Femur (tissue), 1 donor: ENCODE data around the gene ZCCHC7.
A peak's percentile ranks its signal among the peaks of the same experiment; 100 is the strongest.
"Not testable (repeated sequence)": the region's sequence is repeated elsewhere in the genome, so short reads cannot be mapped to it uniquely, and the experiment has no call there.

ENCODE experiments used
- DNase-seq: peaks from one replicate; pipeline ENCODE4 v3.0.0-alpha.2; 2017

The ZCCHC7 gene

DNA sequence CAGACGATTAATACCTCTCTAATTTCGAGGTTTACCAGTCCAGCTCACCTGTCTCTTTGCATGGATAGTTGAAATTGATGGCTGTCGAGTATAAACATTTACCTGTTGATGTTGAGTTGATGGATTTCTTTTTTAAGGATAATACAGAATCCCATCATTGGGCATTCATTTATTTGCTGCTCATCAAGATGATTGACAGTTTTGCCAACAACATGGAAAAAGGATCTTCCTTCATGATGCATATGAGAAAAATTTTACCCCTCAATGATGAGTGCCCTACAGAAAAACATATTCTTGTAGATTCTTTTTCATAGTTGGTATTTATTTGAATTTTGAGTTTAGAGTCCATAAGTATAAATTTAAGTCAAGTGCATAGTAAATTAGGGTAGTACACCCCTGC lies 59.2 kb downstream of the ZCCHC7 start:
- no peak for DNase-seq

DNA sequence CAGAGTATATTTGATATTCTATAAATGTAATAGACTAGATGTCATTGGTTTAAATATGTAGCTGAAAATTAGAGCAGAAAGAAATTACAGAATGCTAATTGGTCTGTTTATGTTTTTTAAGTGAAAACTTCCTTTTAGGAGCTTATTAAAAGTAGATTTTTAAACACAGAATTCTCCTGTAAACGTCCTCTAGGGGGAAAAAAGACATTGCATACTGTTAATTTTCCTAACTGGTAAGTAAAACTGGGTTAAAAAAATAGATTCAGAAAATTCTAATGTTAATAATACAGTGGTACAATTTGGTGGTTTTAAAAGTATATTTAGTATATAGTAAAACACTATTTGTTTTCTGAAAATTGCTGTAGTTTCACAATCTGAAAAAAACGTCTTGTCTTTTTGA lies 59.8 kb downstream of the ZCCHC7 start:
- no peak for DNase-seq

DNA sequence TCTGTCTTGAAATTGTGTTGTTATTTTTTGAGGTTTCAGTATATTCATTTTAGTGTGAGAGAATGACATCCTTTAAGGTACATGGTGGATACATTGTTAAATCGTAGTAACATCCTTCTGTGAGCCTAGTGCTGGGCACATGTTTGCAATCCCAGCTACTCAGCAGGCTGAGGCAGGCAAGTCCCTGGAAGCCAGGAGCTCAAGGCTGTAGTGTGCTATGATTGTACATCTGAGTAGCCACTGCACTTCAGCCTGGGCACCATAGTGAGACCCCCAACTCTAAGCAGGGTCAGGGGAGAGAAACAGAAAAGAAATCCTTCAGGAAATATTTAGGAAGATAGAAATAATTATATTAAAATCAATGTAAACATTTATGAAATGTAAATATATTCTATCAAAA lies 62.3 kb downstream of the ZCCHC7 start:
- DNase-seq, result no peak

DNA sequence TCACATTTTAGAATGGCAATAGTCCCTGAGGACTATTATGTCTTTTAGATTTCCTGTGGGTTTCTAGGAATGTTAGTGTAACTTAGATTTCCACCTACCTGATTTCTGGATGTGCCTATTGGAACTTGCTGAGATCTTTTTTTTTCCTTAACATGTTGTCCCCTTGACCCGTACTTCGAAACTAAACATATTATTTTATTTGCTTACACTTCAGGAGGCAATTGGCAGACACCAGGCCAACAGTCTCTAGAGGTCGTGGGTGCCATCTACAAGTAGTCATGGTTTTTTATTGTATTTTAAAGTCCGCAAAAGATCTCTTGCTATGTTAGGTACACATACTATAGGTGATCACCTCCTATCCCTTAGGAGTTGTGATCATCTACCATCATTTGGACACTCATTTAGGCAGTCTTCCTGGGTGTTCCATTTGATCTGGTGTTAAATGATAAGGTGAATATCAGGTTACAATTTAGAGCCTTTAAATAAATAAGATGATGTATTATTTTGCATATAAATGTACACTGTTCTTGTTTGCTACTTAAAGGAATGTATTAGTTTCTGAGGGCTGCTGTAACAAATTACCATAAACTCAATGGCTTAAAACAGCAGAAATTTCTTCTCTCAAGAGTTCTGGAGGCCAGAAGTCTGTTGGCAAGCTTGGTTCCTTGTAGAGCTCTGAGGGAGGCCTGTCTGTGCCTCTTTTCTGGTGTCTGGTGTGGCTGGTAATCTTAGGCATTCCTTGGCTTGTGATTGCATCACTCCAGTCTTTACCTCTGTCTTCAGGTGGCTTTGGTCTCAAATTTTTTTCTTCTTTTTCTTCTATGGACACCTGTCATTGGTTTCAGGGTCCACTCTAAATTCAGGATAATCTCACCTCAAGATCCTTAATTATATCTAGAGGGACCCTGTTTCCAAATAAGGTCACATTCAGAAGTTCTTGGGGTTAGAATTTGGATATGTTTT lies 64.8 kb downstream of the ZCCHC7 start:
- DNase-seq, result no peak

DNA sequence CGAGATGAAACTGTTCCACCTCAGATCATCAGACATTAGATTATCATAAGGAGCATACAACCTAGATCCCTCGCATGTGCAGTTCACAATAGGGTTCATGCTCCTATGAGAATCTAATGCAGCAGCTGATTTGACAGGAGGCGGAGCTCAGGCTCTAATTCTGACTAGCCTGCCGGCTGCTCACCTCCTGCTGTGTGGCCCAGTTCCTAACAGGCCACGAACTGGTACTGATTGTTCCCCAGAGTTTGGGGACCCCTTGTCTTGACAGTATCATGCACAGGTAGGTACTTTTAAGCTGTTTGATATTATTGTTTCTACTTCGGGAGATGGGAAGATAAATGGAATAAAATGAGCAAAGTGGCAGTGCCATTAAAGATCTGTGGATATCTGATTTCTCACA lies 66.9 kb downstream of the ZCCHC7 start:
- DNase-seq, result no peak

DNA sequence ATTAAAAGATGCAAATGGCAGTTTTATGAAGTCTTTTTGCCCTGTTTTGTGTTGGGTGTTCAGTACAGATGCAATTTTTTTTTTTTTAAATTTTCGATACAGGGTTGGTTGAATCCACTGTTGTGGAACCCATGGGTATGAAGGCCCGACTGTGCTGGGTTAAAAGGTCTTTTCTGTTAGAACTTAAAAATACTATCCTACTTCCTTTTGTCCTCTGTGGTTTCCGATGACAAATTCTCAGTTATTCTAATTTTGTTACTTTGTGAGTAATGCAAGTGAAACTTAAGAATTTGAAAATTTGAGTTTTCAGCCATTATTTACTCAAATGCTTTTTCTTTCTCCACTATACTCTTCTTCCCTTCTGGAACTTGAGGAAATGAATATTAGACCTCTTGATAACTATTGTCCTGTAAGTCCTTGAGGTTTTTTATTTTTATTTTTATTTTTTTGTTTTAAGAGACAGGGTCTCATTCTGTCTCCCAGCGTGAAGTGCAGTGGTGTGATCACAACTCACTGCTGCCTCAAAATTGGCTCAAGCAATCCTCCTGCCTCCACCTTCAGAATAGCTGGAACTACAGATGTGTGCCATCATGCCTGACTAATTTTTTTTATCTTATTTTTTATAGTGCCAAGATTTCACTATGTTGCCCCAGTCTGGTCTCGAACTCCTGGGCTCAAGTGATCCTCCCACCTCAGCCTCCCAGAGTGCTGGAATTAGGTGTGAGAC lies 67.5 kb downstream of the ZCCHC7 start:
- DNase-seq, result no peak

DNA sequence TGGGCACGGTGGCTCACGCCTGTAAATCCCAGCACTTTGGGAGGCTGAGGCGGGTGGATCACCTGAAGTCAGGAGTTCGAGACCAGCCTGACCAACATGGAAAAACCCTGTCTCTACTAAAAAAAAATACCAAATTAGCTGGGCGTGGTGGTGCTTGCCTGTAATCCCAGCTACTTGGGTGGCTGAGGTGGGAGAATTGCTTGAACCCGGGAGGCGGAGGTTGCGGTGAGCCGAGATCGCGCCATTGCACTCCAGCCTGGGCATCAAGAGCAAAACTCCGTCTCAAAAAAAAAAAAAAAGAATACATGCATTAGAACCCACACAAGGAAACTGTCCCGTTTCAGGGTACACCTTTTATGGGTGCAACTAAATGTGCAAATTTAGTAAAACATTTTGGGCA lies 70.4 kb downstream of the ZCCHC7 start:
- not testable (repeated sequence) for DNase-seq

DNA sequence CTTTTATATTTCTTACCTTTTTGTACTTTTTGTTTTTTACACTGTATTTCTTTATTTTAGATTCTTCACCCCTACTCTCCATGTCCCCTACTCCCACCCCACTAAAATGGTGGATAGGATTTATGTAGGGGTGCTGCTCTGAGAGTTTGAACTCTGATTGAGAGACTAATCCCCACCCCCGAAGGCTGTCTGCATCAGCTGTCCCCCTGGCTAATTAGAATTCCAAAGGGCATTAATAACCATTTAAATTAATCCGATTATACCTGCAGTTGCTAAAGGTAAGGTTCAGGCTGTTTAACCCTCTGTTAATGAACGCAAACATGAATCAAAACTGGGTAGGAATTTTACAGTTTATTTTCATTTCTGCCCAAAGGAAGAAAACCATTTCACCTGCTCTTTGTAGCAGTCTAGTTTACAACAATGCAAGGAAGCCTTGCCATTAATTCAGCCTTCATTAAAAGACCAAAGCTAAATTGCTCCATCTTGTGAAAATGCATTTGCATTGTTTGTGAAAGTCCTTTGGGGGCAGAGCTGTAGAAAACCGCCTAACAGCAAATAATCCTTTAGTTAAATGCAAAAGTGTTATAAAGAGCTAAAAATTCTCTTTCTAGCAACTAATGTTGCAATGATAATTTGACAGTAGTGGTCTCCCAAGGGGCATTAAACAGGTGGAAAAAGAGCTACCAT lies 71.2 kb downstream of the ZCCHC7 start:
- DNase-seq, result no peak

DNA sequence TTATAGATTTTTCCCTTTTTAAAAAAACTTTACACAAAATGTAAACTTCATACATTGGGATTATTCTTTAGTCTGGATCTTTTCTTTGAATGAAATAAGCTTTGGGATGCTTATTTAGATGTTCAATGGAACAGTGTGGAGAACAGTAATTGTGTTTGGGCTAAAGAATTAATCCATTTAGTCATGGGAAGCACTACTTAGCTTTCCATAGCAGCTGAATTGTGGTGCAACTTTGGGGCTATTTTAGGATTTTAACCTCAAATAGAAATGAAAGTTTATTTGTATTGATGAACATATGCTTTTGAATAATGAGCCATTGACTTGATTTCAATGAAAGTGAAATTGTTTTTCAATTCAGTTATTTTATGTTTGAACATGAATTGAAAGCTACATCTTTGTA lies 72.4 kb downstream of the ZCCHC7 start:
- DNase-seq, result no peak

DNA sequence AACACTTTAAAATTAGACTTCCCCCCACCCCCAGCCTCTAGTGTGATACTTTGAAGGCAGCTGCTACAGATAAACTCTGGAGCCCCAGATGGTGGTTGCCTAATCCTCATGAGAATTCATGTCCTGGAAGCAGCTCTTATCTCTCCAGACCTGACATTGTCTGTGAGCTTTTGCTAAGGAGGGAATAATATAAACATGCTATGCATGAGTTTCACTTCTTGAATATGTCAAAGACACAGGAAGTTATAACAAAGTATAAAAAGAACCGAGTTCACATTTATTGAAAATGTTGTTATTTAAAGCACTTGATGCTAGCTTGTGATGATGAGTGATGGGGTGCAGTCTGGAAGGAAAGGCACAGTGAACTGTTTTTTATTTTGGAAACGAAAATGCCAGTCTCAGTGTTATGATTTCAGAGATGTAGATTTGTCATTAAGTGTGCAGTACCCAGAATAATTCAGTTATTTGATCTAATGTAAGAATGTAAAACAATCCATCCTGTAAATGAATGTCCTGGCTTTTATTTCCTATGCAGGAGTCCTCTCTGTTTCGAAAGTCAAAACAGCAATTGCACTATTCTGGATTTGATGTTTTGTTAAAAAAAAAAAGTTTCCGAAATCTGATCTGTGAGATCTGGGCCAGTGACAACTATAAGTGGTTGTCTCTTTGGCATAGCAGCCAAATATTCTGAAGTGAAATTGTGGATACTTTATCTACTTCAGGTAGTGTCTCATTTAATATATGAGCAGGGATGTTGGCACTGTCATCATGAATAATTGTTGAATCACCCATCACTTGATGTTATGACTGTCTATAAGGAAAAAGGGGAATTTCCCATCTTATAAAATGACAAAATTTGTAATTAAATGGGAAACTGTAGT lies 77.0 kb downstream of the ZCCHC7 start:
- DNase-seq, result peak; percentile 35

DNA sequence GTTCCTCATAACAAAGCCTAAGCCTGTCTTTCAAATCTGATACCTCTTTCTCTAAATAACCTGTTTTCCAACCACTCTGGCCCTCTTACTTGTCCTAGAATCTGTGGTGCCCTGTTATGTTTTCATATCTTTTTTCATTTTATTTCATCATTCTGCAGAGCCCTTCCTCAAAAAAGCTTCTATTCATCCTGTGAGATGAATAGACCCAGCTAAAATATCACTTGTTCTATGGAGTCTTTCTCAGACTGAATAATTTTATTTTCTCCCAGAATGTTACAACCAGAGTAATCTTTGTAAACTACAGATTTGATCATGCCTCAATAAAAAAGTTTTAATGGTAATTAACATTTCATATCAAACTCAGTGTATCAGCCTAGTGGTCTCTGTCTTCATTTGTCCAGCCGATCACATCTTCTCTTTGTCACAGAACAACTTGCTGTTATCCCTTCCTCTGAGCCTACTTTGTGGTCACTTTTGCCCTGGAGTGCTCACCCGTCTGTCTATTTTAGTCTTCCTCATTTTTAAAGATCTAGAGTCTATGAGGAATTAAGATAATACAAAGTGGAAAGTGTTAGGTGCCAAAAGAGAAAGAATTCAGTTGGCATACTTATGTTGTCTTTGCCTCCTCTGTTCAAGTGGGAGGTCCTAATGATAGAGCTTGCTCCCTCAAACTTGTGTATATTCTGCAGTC lies 77.8 kb downstream of the ZCCHC7 start:
- DNase-seq, result no peak

DNA sequence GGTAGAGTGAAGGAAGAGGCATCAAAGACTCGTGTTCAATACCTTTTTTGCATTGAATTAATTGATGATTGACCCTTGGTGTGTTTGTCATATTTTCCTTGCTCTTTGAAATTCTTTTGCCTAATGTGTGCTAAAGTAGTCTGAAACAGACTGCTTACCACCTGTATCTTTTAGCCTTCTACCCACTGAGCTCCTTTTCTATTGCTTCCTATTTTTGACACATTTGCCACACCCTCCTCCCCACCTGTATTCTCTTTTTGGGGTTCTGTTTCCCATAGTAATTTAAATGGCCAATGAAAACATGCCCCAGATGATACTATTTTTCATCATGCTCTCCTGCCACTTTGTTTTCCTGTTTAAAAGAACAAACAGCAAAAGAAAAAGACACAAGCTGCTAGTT lies 78.5 kb downstream of the ZCCHC7 start:
- DNase-seq, result no peak

DNA sequence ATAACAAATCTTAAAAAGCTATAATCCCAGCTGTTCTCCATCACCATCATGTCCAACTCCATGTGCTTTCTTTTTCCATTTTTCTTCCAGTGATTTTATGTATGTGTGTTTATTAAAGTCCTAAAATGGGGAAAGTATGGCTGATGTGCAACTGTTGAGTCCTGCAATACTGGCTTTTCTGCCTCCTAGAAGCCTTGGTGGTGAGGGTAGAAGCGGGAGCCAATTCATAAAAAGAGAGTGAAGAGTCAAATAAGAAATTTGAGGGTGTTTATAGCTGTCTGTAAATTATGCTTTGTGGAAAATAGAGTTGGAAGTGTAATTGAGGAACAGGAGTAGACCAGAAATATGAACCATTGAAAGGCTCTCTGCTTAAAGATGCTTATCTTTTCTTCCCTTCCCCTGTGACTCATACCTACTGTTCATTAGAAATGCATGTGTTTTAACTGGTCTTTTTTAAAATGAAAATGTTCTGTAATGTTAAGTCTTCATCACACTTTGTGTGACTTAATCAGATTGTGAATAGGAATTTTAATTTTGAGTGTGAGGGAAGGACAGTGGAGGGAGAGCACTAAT lies 80.1 kb downstream of the ZCCHC7 start:
- no peak for DNase-seq

DNA sequence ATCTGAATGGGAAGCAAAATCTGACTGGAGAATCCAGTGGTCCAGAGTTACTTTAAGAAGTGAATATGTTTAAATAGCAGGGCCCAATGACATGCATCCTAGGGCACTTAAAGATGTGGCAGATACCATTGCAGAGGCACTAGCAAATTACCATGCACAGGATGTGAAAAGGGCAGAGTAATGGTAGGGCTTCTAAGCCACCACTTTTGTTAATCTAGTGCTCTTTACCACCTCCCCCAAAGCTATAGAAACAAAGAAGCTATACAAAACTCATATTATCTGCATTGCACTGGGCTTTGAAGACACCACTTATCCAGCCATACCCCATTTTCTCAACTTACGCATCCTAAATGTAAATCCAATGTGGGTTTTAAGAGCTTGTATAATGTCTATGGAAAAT lies 81.2 kb downstream of the ZCCHC7 start:
- DNase-seq, result no peak

DNA sequence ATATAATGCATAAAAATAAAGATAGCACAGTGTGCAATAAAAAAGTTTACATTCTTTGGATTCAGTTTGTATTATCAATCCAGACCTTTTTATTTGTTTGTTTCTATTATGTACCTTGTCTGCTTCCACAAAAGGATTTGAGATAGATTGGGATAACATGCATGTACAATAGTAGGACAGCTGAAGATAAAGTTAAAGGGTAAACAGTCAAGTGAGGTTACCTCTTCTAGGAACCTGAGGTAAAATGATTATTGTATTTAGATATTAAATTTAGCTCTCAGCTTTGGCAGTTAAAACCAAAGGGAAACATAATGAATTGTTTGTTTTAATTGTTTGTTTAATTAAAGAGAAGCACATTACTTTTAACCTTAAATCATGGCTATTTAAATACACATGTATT lies 81.7 kb downstream of the ZCCHC7 start:
- no peak for DNase-seq

DNA sequence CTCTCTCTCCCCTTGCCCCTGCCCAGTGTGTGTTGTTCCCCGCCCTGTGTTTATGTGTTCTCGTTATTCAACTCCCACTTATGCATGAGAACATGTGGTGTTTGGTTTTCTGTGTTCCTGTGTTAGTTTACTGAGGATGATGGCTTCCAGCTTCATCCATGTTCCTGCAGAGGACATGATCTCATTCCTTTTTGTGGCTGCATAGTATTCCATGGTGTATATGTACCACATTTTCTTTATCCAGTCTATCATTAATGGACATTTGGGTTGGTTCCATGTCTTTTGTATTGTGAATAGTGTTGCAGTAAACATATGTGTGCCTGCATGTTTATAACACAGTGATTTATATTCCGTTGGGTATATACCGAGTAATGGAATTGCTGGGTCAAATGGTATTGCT lies 83.1 kb downstream of the ZCCHC7 start:
- not testable (repeated sequence) for DNase-seq

DNA sequence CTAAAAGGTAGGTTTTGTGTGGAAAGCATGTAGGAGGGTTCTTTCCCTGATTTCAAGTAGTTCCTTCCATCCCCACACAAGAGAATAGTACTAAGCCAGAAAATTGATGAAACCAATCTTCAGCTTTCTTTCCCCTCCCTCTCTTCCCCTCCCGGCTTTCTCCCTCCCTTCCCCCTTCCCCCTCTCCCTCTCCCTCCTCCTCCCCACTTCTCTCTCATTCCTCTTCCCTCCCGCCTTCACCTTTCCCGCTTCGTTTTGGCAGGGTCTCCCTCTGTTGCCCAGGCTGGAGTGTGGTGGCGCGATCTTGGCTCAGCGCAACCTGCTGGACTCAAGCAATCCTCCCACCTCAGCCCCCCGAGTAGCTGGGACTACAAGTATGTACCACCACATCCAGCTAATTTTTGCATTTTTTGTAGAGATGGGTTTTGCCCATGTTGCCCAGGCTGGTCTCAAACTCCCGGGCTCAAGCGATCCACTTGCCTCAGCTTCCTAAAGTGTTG lies 85.8 kb downstream of the ZCCHC7 start:
- DNase-seq, result no peak

DNA sequence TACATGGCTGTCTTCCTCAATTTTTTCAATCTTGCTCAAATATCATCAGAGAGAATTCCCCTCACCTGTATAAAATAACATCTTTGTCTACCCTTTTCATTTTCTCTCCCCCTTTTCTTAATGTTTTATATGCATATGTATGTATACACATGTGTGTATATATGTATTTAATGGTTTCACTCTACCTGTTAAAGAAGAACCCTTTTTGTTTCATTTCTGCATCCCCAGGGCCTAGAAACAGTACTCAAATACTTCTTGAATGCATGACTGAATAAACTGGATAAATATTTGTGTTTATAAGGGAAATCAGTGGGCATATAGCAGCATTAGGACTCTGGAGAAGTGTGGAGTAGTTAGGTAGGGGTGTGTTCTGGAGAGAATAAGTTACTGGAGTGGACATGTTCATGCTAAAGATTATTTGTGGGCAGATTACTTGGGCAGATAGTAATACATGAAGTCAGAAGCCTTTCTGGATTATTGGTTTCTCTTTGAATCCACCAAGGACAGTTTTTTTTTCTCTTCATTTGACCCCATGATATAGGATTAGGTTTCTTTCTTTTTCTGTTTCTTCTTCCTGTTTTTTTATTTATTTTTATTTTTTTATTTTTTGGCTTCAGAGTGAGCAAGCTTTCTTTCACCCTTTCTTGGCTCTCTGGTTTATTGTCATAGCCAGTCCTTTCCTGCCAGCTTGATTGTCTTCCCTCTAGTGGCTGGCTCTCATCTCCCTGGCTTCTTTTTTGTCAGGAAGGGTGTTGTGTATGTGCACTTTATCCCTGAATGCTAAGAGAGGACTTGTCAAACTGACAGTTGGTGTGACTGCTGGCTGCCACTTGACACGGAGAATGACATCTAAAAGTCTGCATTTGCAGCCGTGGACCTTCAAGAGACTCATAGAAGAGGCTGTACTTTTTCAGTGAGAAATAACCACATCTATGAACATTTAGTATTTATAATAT lies 89.3 kb downstream of the ZCCHC7 start:
- DNase-seq, result no peak

DNA sequence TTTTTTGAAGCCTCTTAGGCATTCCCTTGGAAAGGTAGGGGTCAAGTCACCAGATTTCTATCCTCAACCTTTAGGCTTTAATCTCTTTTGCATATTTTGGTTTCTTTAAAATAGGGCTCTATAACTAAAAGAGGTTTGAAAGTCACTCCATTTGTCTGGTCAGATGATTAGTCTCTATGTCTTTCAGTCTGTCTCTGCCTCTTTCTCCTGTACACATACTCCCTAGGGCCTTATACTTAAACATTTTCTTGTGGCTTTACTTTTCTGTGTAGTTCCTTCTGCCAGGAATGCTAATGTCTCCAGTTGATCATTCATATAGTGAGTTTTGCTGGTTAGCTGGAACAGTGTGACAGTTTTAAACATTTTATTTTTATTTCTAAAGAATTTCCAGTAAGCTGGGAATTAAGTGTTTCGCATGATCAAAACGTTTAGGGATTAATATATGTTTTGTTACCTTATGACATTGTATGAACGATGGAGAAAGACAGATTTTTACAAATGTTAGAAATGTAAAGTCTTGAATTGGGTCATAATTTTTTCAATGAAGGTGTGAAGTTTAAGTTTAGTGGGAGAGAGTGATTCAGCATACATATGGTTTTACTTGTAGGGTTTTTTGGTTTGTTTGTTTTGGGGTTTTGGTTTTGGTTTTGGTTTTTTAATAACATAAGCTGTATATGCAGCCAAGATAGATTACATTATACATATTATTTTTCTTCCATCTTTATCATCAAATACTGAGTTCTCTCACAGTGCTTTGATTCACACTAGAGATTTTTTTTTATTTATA lies 90.6 kb downstream of the ZCCHC7 start:
- no peak for DNase-seq
